Activated CD4-positive, alpha-beta T cell treated with anti-CD3 and anti-CD28 coated beads, Interleukin-2, Interleukin-6, amounts not matched to agents 100 ng/mL and 50 ng/mL, durations not matched to agents 16 hours and 8 hours (primary cell): Measurements from ENCODE around the gene SLC52A3.
"Not testable (repeated sequence)": the region's sequence is repeated elsewhere in the genome, so short reads cannot be mapped to it uniquely, and the experiment has no call there.

ENCODE experiments used
- DNase-seq: peaks from one replicate; pipeline ENCODE4 v3.0.0-alpha.2; 2020

The SLC52A3 gene

GRCh38 chr20:768426-768978 lies at the start of gene SLC52A3:
Gene SLC52A3, minus strand, starts transcription at chr20:768500. Its CDS starts 2,726 bp downstream, at chr20:765774.
- no peak for DNase-seq

DNA sequence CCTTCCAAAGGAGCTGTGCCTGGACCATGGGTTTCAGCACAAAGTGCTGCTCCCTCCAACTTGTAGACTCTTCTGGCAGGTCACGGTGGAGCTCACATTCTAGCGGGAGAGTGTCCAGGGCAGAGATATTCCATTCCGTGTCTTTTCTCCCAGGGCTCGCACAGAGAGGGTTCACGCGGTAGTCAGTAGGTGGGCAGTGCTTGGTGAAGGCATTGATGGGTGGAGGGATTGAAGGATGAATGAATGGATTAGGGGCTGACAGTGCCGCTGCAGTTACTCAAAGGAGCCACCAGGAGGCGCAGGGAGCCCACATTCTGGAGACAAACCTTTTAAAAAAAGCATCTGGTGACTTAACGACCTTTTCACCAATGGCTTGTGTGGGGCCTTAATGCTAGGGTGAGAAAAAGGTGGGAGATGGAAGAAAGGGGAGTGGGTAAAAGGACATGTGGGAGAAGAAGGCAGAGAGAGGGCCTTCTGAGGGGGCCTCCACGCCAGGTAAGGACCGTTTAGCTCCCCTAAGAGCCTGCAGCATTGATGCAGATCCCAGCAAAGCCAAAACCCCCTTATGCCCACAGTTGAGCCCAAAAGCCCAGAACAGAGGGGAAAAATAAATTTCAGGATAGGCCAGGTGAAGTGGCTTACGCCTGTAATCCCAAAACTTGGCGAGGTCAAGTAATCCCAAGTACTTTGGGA lies 47.8 kb upstream of the SLC52A3 start:
- DNase-seq: peak; percentile 70

GRCh38 chr20:815226-815625 lies 46.9 kb upstream of the SLC52A3 start:
- DNase-seq: no peak

- no peak for DNase-seq
Measured at GRCh38 chr20:813390-813789, 45.1 kb upstream of the SLC52A3 start.

GRCh38 chr20:812435-812814 lies 44.1 kb upstream of the SLC52A3 start:
- DNase-seq: not testable (repeated sequence)

DNA sequence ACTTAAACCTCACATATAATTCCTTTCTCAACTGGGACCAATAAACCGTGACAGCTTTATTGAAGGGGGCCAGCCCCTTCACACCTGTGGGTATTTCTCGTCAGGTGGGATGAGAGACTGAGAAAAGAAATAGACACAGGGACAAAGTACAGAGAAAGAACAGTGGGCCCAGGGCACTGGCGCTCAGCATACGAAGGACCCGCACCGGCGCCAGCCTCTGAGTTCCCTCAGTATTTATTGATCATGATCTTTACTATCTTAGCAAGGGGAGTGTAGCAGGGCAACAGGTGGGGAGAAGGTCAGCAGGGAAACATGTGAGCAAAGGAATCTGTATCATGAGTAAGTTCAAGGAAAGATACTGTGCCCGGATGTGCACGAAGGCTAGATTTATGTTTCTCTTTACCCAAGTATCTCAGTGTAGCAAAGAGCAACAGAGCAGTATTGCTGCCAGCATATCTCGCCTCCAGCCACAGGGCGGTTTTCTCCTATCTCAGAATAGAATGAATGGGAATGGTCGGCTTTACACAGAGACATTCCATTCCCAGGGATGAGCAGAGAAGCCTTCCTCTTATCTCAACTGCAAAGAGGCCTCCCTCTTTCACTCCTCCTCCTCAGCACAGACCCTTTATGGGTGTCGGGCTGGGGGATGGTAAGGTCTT lies 43.6 kb upstream of the SLC52A3 start:
- DNase-seq: not testable (repeated sequence)

DNA sequence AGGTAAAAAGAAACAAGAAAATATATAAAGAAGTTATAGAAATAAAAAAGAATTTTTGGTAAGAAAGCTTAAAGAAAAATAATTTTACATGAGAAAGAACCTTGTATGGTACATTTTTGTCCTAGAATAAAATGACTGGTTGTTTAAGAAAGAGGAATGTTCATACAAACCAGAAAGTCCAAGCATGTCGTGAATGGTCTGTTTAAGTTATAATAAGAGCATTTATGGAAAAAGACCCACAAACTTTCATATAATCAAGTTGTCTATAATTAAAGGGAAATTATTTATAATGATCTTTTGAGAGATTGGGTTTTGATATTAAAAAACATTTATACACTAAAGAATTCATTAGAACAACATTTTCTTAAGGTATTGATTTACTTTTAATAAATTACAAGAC lies 37.4 kb upstream of the SLC52A3 start:
- DNase-seq: no peak

DNA sequence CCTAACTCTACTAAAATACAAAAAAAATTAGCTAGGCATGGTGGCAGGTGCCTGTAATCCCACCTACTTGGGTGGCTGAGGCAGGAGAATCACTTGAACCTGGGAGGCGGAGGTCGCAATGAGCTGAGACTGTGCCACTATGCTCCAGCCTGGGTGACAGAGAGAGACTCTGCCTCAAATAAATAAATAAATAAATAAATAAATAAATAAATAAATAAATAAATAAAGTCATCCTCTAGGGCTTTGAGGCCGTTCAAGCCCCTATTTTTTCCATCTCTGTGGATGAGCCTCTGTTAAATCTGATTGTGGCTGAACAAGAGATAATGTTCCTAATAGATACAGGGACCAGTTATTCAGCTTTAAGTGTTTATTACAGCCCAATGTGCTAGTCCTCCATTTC lies 33.4 kb upstream of the SLC52A3 start:
- DNase-seq: no peak

DNA sequence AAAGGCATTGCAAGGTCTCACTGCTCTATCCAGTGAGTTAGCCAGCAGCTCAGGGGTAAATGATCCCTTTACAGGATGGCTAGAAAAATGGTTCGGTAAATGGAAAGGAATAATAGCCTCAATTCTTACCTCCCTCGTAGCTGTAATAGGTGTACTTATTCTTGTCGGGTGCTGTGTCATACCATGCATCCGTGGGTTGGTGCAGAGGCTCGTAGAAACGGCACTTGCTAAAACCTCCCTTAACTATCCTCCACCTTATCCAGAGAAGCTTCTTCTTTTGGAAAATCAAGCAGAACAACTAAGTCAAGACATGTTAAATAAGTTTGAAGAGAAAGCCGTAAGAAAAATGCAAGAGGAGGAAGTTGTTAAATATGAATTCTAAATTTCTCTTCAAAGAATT lies 31.7 kb upstream of the SLC52A3 start:
- DNase-seq: not testable (repeated sequence)

DNA sequence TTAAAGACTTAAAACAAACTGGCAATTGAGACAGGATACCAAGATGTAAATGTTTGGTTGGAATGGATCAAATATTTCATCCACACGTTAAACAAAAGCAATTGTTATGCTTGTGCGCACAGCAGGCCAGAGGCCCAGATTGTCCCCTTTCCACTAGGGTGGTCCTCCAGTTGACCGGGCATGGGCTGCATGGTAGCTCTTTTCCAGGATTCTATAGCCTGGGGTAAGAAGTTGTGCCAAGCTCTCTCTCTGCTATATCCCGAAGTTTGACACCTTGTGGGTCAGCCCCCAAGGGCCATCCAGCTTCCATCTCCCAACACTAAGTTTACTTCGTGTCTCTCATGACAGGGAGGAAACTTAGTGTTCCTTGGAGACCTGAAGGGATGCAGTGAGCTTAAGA lies 30.4 kb upstream of the SLC52A3 start:
- DNase-seq: not testable (repeated sequence)

DNA sequence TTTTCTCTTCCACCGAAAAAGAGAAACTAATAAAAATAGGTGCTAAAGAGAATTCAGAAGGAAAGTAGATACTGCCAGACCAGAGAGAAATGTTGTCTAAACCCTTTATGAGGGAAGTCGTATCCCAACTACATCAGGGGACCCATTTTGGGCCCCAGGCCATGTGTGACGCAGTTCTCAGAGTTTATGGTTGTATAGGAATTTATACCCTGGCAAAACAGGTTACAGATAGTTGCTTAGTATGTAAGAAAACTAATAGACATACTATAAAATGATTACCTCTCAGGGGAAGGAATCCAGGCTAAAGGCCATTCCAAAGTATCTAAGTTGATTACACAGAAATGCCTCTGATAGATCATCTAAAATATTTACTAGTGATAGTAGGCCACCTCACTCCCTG lies 28.6 kb upstream of the SLC52A3 start:
- DNase-seq: no peak

- no peak for DNase-seq
Measured at GRCh38 chr20:792248-792647, 23.9 kb upstream of the SLC52A3 start.

GRCh38 chr20:791056-791455 lies 22.8 kb upstream of the SLC52A3 start:
- DNase-seq: no peak

DNA sequence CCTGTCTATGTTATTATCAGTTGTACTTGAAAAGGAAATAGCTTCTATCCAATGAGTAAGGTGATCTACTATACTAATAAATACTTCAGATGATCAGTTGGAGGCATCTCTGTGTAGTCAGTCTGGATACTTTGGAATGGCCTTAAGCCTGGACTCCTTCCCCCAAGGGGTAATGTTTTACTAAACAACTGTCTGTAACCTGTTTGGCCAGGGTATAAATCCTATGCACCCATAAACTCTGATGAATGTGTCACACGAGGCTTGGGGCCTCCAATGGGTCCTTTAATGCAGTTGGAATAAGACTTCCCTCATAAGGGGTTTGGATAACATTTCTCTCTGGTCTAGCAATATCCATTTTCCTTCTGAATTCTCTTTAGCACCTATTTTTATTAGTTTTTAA lies 19.5 kb upstream of the SLC52A3 start:
- DNase-seq: no peak

DNA sequence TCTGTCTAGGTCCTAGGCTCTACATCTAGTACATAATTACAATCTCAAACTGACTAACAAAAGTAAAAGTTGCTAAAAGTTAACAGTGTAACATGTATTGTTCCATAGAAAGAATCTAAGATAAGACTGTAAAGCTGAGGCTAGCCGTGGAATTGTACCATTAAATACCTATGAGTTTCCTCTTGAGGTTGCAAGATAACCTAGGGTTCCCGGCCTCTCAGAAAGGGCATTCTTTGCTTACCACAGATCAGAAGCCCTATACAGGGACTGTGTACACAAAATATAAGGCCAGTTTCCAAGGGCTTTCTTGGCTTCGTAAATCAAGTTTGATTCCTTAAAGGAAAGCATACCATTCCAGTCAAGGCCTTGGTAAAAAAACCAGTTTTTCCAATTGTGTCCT lies 11.5 kb upstream of the SLC52A3 start:
- no peak for DNase-seq

DNA sequence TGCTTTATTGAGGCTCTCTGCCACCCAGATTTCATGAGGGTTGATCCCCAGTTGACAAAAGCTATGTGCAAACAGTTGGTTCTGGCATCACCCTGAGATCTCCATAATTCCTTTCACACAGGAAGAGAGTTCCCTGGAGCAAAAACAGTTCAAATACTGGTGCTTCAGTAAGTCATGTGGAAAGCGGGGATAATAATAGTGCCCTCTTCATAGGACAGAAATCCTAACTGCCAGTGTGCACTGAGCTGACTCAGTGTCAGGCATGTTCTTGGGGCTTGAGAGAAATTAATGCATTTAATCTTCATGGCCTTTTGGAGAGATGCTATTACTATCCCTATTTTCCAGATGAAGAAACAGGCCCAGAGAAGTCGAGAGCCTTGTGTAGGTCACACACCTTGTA lies 7.9 kb upstream of the SLC52A3 start:
- DNase-seq: no peak

GRCh38 chr20:775679-776135 lies 7.4 kb upstream of the SLC52A3 start:
- no peak for DNase-seq

- no peak for DNase-seq
Measured at GRCh38 chr20:774660-775057, 6.4 kb upstream of the SLC52A3 start.

- no peak for DNase-seq
Measured at GRCh38 chr20:774016-774659, 5.8 kb upstream of the SLC52A3 start.

GRCh38 chr20:772806-773205 lies 4.5 kb upstream of the SLC52A3 start:
- no peak for DNase-seq

DNA sequence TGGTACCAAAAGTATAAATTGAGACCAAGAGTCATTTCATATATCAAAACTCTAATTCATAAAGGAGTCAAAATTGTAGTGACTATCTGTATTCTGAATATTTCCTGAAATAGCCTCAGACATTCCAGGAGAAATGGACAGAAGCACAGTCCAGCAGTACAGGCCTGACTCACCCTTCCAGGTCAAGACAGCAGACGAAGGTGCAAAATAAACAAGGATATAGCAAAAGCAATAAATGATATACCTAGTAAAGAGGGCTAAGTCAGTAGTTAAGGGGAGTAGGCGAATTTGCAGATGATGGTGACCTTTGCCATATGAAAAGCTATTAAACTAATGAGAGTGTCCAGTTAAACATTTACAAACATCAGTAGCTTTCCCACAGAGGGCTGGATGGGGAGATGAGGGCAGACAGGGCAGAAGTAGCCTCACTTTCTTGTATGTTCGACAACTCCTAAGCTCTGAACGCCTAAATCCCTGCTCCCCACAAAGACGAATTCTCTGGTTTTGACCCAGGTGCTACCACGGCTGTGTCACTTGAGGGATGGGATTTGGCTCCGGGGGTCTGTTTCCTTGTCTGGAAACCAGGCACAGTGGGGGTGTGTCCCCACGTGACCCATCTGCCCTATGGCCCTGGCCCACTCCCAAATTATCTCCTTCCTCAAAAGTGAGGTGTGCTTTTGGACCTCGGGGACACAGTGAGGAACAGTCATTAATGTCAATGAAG lies 3.6 kb upstream of the SLC52A3 start:
- no peak for DNase-seq

GRCh38 chr20:770691-771090 lies 2.4 kb upstream of the SLC52A3 start:
- DNase-seq: no peak

DNA sequence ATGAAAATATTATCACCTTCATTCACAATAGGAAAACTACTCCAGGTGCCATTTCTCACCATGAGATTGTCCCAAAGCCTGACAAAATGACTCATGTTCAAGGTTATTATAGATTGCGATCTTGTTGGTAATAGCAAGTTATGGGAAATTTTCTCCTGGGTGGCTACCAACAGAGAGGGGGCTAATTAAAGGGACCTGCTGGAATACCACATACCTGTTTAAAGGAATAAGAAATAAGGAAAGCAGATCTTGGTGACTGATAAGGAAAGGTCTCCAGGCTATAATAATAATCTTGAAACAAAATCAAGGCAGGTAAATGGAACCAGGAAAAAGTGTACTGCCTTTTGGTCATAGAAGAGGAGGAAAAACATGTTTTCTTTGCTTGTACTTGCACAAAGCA lies 1.4 kb downstream of the SLC52A3 start:
- no peak for DNase-seq
